IPS-15b (cell line): ENCODE data around the gene FAM151A.

ENCODE experiments used
- H3K27me3 ChIP-seq: one replicate; pipeline ENCODE4 v1.6.1; 2013; ENCODE audit warnings: low read length; ENCODE audit not compliant: control insufficient read depth, insufficient read depth
- H3K36me3 ChIP-seq: one replicate; pipeline ENCODE4 v1.6.1; 2013; ENCODE audit warnings: low read length; ENCODE audit not compliant: control insufficient read depth, insufficient read depth
- H3K4me1 ChIP-seq: one replicate; pipeline ENCODE4 v1.6.1; 2013; ENCODE audit warnings: mild to moderate bottlenecking, low read length; ENCODE audit not compliant: control insufficient read depth, insufficient read depth
- H3K4me3 ChIP-seq: one replicate; pipeline ENCODE4 v1.5.1; 2013; ENCODE audit warnings: low read depth, low read length
- H3K9ac ChIP-seq: one replicate; pipeline ENCODE4 v1.6.1; 2013; ENCODE audit warnings: low read depth, mild to moderate bottlenecking, low read length
- H3K9me3 ChIP-seq: one replicate; pipeline ENCODE4 v1.6.1; 2013; ENCODE audit warnings: mild to moderate bottlenecking, low read length; ENCODE audit not compliant: control insufficient read depth, insufficient read depth

FAM151A gene

DNA sequence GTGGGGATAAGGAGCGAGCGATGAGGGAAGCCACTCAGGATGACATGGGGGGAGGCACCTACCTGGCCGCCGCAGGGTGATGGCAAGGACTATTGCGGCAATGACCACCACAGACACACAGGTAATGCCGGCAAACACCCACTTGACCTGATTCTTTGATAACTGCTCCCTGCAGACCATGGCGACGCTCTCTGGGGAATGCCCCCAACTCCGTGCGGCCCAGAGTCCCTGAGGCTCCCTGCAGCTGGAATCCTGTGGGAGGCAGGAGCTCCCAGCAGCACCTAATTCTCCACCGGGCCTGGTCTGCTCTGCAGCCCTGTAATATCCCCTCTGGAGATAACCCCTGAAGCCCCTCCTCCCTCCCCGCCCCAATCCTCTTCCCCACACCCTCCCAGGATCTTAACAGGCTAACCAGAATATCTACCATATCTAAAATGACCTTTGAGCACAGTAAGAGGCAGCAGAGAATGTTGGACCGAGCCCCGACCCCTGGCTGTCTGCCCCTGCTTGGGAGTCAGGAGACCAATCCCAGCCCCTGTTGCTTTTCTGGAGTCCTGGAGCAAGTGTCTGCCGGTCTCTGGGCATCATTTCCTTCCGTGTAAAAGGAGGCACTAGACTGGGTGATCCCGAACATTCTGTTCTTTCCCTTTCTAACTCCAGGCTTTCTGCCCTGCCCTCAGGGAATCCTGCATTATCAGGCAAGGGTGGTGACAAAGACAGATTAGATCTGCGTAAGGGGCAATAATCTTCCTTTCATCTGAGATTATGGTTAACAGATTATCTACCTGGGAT, at the start of gene FAM151A:
FAM151A (minus strand) TSS at position 310 of the 792 bp plus-strand sequence; CDS start at position 180, 130 bp downstream.
- H3K36me3 ChIP-seq: no peaks in the 10 kb centered on the region
- H3K27me3 ChIP-seq: no peaks in the 10 kb centered on the region
- H3K9me3 ChIP-seq: no peaks in the 10 kb centered on the region
- H3K9ac ChIP-seq: no peak within 1 kb of the TSS
- no peak within 1 kb of the TSS for H3K4me3 ChIP-seq
- no peaks in the 10 kb centered on the region for H3K4me1 ChIP-seq

- Histone ChIP-seq H3K9me3 (no peaks in the 10 kb centered on the region), H3K36me3 (no peaks in the 10 kb centered on the region), H3K9ac (no peak overlapping the region), H3K27me3 (no peaks in the 10 kb centered on the region), H3K4me3 (no peak overlapping the region), H3K4me1 (no peaks in the 10 kb centered on the region)
These were observed 48.8 kb upstream of the FAM151A start for GRCh38 chr1:54671985-54672608.

GRCh38 chr1:54668567-54668966, 45.2 kb upstream of the FAM151A start:
- H3K9ac ChIP-seq: no peak overlapping the region
- H3K4me3 ChIP-seq: no peak overlapping the region
- H3K36me3 ChIP-seq: no peaks in the 10 kb centered on the region
- no peaks in the 10 kb centered on the region for H3K4me1 ChIP-seq
- H3K27me3 ChIP-seq: no peaks in the 10 kb centered on the region
- H3K9me3 ChIP-seq: no peaks in the 10 kb centered on the region

DNA sequence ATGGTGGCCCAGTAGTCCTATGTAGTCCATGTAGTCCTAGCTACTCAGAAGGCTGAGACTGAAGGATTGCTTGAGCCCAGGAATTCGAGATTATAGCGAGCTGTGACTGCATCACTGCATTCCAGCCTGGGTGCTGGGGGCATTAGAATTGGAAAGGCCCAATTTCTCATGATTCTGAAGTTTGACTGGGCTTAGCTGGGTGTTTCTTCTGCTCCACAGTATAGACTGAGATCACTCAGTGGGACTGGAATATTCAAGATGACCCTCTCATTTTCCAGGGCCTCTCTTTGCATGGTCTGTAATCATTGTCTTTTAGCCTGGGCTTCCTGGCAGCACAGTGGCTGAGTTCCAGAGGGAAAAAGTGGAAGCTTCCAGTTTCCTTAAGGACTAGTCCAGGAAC, 44.5 kb upstream of the FAM151A start:
- Histone ChIP-seq H3K36me3 (no peaks in the 10 kb centered on the region), H3K4me3 (no peak overlapping the region), H3K4me1 (no peaks in the 10 kb centered on the region), H3K9me3 (no peaks in the 10 kb centered on the region), H3K9ac (no peak overlapping the region), H3K27me3 (no peaks in the 10 kb centered on the region)

DNA sequence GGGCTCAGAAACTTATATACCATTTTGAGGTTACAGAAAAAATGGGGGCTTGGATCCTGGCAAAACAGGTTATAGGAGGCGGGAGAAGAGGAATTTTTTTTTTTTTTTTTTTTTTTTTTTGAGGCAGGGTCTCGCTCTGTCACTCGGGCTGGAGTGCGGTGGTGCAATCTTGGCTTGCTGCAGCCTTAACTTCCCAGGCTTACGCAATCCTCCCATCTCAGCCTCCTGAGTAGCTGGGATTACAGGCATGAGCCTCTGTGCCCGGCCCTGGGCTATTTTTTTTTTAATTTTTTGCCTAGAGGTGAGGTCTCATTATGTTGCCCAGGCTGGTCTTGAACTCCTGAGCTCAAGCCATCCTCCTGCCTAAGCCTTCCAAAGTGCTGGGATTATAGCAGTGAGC, 43.0 kb upstream of the FAM151A start:
- H3K27me3 ChIP-seq: no peaks in the 10 kb centered on the region
- no peak overlapping the region for H3K9ac ChIP-seq
- H3K36me3 ChIP-seq: no peaks in the 10 kb centered on the region
- no peaks in the 10 kb centered on the region for H3K9me3 ChIP-seq
- no peak overlapping the region for H3K4me3 ChIP-seq
- H3K4me1 ChIP-seq: no peaks in the 10 kb centered on the region

GRCh38 chr1:54665852-54666251, 42.5 kb upstream of the FAM151A start:
- Histone ChIP-seq H3K27me3 (no peaks in the 10 kb centered on the region), H3K9me3 (no peaks in the 10 kb centered on the region), H3K9ac (no peak overlapping the region), H3K36me3 (no peaks in the 10 kb centered on the region), H3K4me3 (no peak overlapping the region), H3K4me1 (no peaks in the 10 kb centered on the region)

DNA sequence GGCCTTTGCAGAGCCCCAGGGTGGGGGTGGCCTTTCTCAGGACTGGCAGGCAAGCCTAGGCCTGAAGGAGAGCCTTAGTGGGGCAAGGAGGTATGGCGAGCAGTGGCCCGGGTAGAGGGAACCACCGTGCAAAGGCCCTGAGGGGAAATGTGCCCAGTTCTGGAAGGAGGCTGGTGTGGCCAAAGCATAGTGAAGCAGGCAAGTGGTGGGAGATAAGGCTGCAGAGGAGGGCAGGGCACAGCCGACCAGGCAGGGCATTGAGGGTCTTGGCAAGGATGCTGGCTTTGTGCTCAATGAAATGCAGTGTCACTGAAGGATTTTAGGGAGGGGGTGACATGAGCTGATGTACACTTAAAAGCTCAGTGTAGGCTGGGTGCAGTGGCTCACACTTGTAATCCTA, 41.0 kb upstream of the FAM151A start:
- no peak overlapping the region for H3K4me3 ChIP-seq
- H3K4me1 ChIP-seq: no peaks in the 10 kb centered on the region
- H3K27me3 ChIP-seq: no peaks in the 10 kb centered on the region
- no peak overlapping the region for H3K9ac ChIP-seq
- H3K9me3 ChIP-seq: no peaks in the 10 kb centered on the region
- H3K36me3 ChIP-seq: no peaks in the 10 kb centered on the region

DNA sequence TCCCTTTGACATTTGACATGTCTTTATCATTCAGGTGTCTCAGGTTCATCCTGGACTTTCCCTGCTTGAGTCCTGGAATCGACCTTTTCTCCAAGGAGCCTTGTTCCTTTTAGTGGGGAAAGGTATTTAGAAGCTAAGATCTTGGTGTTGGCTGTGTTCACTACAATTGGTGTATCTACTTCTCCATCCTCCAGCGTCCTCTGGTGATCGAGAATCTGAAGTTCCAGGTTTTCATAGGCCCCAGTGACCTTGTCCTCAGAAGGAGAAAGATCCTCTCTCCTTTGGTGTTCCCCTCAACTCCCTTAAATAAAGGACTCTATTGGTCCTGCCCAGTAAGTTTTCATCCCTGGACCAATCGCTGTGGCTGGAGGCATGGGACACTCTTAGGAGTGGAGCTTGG, 40.4 kb upstream of the FAM151A start:
- no peak overlapping the region for H3K4me3 ChIP-seq
- no peak overlapping the region for H3K9ac ChIP-seq
- no peaks in the 10 kb centered on the region for H3K36me3 ChIP-seq
- H3K4me1 ChIP-seq: no peaks in the 10 kb centered on the region
- H3K27me3 ChIP-seq: no peaks in the 10 kb centered on the region
- no peaks in the 10 kb centered on the region for H3K9me3 ChIP-seq

- H3K4me1 ChIP-seq: no peaks in the 10 kb centered on the region
- H3K9ac ChIP-seq: no peak overlapping the region
- H3K27me3 ChIP-seq: no peaks in the 10 kb centered on the region
- no peak overlapping the region for H3K4me3 ChIP-seq
- no peaks in the 10 kb centered on the region for H3K9me3 ChIP-seq
- H3K36me3 ChIP-seq: no peaks in the 10 kb centered on the region
These were observed 35.0 kb upstream of the FAM151A start for GRCh38 chr1:54658164-54658913.

DNA sequence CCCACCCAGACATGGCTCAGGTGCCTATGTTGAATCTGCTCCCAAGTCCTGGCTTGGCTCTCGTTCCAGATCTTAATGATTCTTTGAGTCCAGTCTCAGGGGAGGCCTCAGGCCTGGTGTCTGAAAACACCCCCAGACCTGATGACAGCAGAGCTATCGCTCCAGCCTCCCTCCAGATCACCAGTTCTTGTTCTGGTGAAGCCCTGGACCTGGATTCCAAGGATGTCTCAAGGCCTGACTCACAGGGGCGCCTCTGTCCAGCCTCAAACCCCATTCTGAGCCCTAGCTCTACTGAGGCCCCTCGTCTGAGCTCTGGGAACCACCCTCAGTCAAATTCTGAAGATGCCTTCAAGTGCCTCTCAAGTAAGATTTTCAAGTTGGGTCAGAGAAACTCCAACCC, 29.7 kb upstream of the FAM151A start:
- no peaks in the 10 kb centered on the region for H3K4me1 ChIP-seq
- no peaks in the 10 kb centered on the region for H3K9me3 ChIP-seq

DNA sequence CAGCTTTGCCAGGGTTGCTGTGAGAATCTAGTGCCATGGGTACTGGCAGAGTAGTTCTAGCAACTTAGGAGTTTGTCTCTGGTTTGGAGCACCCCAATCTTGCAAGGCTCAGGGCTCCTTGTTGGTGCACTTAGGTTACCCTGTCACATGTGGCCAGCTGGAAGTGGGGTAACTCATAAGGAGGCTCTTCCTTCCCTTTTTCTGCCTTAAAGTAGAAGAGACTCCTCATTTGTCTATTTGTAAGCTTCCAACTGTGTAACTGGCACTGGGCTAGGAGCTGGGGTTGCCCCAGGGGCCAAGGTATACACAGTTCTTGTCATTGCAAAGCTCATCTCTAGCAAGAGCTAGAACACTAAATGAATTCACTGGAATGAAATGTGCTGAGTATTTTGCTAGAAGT, 28.8 kb upstream of the FAM151A start:
- Histone ChIP-seq H3K9ac (no peak overlapping the region), H3K27me3 (no peaks in the 10 kb centered on the region), H3K4me3 (no peak overlapping the region), H3K9me3 (no peaks in the 10 kb centered on the region), H3K4me1 (no peaks in the 10 kb centered on the region), H3K36me3 (no peaks in the 10 kb centered on the region)

More for the DNA sequence above, 29.7 kb upstream of the FAM151A start:
- no peak overlapping the region for H3K4me3 ChIP-seq
- no peaks in the 10 kb centered on the region for H3K36me3 ChIP-seq
- H3K9ac ChIP-seq: no peak overlapping the region
- no peaks in the 10 kb centered on the region for H3K27me3 ChIP-seq

- Histone ChIP-seq H3K4me3 (no peak overlapping the region), H3K9ac (no peak overlapping the region), H3K9me3 (no peaks in the 10 kb centered on the region), H3K4me1 (no peaks in the 10 kb centered on the region), H3K27me3 (no peaks in the 10 kb centered on the region), H3K36me3 (no peaks in the 10 kb centered on the region)
These were observed 28.3 kb upstream of the FAM151A start for GRCh38 chr1:54651608-54652007.
